ENCODE results near the gene ACVRL1. TPM values are rescaled to one million over a fixed set of nuclear protein-coding genes. Genes with fewer than 3 reads are reported as not detected.

The ACVRL1 gene
- total RNA-seq, 1 experiment from 2014 or later = not detected

DNA sequence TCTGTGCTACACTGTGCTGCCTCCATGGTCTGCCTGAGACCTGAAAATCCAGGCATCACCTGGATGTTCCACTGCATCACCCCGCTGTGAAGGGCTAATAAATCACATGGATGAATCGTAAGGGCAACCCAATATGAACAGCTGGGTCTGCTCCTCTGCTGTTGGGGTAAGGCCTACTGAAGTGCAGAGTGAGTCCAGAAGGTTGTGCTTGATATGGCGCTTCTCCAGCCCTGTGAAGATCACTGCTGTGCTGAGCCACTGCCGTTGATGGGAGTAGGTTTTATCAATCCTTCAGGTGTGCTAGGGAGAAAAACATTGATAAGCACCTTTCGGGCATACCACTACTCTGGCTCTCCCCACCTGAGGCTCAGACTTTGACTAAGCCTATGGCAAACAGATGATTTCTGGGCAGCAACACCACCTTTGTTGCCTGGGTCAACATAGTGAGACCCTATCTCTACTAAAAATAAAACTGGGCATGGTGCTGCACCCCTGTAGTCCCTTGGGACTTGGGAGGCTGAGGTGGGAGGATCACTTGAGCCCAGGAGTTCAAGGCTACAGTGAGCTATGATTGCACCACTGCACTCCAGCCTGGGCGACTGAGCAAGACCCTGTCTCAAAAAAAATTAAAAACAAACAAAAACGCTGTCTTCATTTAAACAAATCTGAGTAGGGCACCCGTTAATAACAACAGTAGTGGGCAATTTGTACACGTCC lies 1.7 kb downstream of the ACVRL1 start:
- TF ChIP-seq, protein P1, sequence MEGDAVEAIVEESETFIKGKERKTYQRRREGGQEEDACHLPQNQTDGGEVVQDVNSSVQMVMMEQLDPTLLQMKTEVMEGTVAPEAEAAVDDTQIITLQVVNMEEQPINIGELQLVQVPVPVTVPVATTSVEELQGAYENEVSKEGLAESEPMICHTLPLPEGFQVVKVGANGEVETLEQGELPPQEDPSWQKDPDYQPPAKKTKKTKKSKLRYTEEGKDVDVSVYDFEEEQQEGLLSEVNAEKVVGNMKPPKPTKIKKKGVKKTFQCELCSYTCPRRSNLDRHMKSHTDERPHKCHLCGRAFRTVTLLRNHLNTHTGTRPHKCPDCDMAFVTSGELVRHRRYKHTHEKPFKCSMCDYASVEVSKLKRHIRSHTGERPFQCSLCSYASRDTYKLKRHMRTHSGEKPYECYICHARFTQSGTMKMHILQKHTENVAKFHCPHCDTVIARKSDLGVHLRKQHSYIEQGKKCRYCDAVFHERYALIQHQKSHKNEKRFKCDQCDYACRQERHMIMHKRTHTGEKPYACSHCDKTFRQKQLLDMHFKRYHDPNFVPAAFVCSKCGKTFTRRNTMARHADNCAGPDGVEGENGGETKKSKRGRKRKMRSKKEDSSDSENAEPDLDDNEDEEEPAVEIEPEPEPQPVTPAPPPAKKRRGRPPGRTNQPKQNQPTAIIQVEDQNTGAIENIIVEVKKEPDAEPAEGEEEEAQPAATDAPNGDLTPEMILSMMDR (IDR thresholded peaks at IDR 0.05; ENCODE audit: unreplicated experiment) = no peak
- Mint-ChIP-seq H3K9me3 (ENCODE audit: unreplicated experiment) (no peaks in the 10 kb centered on the region), H3K27me3 (ENCODE audit: insufficient read depth, unreplicated experiment) (no peaks in the 10 kb centered on the region), H3K4me3 (ENCODE audit: unreplicated experiment) (no peak overlapping the region), H3K4me1 (ENCODE audit: insufficient read depth, unreplicated experiment) (peaks cover 16% of the 10 kb centered on the region), H3K27ac (ENCODE audit: low read depth, unreplicated experiment) (no peak overlapping the region), H3K36me3 (ENCODE audit: insufficient read depth, unreplicated experiment) (no peaks in the 10 kb centered on the region)
- BruUV-seq (replicated peaks) = no TSS peak
- POLR2A ChIA-PET = no interaction called here
- no peak for DNase-seq (ENCODE audit: unreplicated experiment)
- intact Hi-C loops (cut with micrococcal nuclease) = no loop called here
- CTCF ChIA-PET = interaction anchor here (6.5 kb wide), 1 partner anchor 14 kb away, joined by 32 read pairs; no protein-coding TSS in a partner anchor

DNA sequence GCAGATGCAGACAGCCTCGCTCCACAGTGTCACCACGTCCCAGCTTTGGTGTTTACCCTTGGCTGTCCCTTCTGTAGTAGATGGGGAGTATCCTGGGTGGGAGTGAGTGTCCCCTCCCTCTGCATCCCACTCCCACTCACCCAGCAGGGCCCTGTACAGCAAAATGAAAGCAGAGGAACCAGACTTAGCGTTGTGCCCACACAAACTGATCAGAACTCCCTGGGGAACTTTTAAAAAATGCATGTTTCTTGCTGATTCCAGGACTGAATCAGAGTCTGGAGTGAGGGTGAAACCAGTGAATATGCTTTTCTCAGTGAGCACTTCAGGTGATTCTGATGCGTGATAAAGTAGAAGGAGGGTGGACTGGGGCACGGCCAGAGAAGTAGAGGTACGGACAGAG lies 2.9 kb downstream of the ACVRL1 start:
- DNase-seq (ENCODE audit: unreplicated experiment) = no peak
- intact Hi-C loops (cut with micrococcal nuclease) = no loop called here
- no peaks in the 10 kb centered on the region for H3K9me3 Mint-ChIP-seq (ENCODE audit: unreplicated experiment)
- POLR2A ChIA-PET = no interaction called here
- BruUV-seq (replicated peaks) = no TSS peak
- no peaks in the 10 kb centered on the region for H3K27me3 Mint-ChIP-seq (ENCODE audit: insufficient read depth, unreplicated experiment)
- CTCF ChIA-PET = interaction anchor here (6.5 kb wide), 1 partner anchor 13 kb away, joined by 32 read pairs; no protein-coding TSS in a partner anchor
- peaks cover 15% of the 10 kb centered on the region for H3K4me1 Mint-ChIP-seq (ENCODE audit: insufficient read depth, unreplicated experiment)
- no peak overlapping the region for H3K4me3 Mint-ChIP-seq (ENCODE audit: unreplicated experiment)
- no peaks in the 10 kb centered on the region for H3K36me3 Mint-ChIP-seq (ENCODE audit: insufficient read depth, unreplicated experiment)
- TF ChIP-seq, protein P1 (IDR thresholded peaks at IDR 0.05; ENCODE audit: unreplicated experiment) = no peak
- no peak overlapping the region for H3K27ac Mint-ChIP-seq (ENCODE audit: low read depth, unreplicated experiment)

DNA sequence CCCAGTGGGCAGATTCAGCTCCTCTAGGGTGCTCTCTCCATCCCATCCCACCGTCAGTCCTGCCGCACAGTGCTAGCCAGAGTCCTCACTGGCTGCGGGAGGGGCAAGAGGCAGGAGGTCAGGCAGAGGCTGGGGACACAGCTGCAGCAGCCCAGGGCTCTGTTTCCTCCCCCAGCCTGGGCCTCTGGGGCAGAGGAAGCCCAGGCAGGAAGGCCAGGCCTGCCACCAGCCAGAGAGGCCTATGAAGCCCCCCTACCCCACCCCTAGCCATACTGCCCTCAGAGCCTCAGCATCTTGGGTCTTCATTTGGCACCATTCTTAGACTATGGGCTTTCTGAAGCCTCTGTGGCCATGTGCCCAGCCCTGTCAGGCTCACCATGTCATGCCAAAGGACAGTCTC lies 3.4 kb downstream of the ACVRL1 start:
- no peaks in the 10 kb centered on the region for H3K9me3 Mint-ChIP-seq (ENCODE audit: unreplicated experiment)
- H3K27ac Mint-ChIP-seq (ENCODE audit: low read depth, unreplicated experiment) = no peak overlapping the region
- no peak overlapping the region for H3K4me3 Mint-ChIP-seq (ENCODE audit: unreplicated experiment)
- peaks cover 10% of the 10 kb centered on the region for H3K4me1 Mint-ChIP-seq (ENCODE audit: insufficient read depth, unreplicated experiment)
- H3K27me3 Mint-ChIP-seq (ENCODE audit: insufficient read depth, unreplicated experiment) = no peaks in the 10 kb centered on the region
- no peak for DNase-seq (ENCODE audit: unreplicated experiment)
- intact Hi-C loops (cut with micrococcal nuclease) = no loop called here
- H3K36me3 Mint-ChIP-seq (ENCODE audit: insufficient read depth, unreplicated experiment) = no peaks in the 10 kb centered on the region
- CTCF ChIA-PET = interaction anchor here (6.5 kb wide), 1 partner anchor 13 kb away, joined by 32 read pairs; no protein-coding TSS in a partner anchor
- POLR2A ChIA-PET = no interaction called here
- TF ChIP-seq, protein P1 (IDR thresholded peaks at IDR 0.05; ENCODE audit: unreplicated experiment) = no peak
- BruUV-seq (replicated peaks) = no TSS peak

DNA sequence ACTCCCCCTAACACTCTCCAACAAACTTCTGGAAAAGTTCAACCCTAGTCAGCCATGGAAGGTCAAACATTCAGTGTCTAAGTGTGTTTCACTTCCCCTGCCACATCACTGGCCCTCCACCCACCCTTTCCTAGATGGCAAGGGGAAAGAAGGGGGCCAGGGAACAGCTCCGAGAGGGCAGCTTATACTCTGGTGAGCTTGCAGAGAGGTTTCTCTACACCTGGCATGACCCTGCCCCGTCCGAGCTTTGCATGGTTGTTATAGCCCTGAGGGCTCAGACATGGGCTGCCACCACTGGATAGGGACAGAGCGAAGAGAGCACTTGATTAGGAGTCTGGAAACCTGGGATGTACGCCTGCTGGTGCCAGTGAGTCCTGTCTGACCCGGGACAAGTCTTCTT lies 4.0 kb downstream of the ACVRL1 start:
- BruUV-seq (replicated peaks) = no TSS peak
- H3K4me1 Mint-ChIP-seq (ENCODE audit: insufficient read depth, unreplicated experiment) = peaks cover 5% of the 10 kb centered on the region

More for the DNA sequence above, 4.0 kb downstream of the ACVRL1 start:
- H3K9me3 Mint-ChIP-seq (ENCODE audit: unreplicated experiment) = no peaks in the 10 kb centered on the region
- ChIA-PET POLR2A (no interaction called here), CTCF (interaction anchor here (1.1 to 6.5 kb wide), 2 partner anchors 12 to 70 kb away, joined by 3 to 32 read pairs; no protein-coding TSS in a partner anchor)
- TF ChIP-seq, protein P1 (IDR thresholded peaks at IDR 0.05; ENCODE audit: unreplicated experiment) = no peak
- H3K27me3 Mint-ChIP-seq (ENCODE audit: insufficient read depth, unreplicated experiment) = no peaks in the 10 kb centered on the region
- no peak overlapping the region for H3K4me3 Mint-ChIP-seq (ENCODE audit: unreplicated experiment)
- intact Hi-C loops (cut with micrococcal nuclease) = no loop called here
- no peaks in the 10 kb centered on the region for H3K36me3 Mint-ChIP-seq (ENCODE audit: insufficient read depth, unreplicated experiment)
- DNase-seq (ENCODE audit: unreplicated experiment) = no peak
- no peak overlapping the region for H3K27ac Mint-ChIP-seq (ENCODE audit: low read depth, unreplicated experiment)
